H1 (cell line): ENCODE measurements around the gene VIPR1. TPM values are rescaled to one million over a fixed set of nuclear protein-coding genes. Genes with fewer than 3 reads are reported as not detected.

Experiments used
- CTCF ChIA-PET: fragments of 300-600 bp; sonication (Branson Sonifier 250); formaldehyde crosslinking; loops from one replicate; lab custom pipeline; 2021; ENCODE audit not compliant: partially characterized antibody; lab: Charles Lee
- POLR2A ChIA-PET: fragments of 300-600 bp; sonication (Branson Sonifier 250); formaldehyde crosslinking; loops from one replicate; lab custom pipeline; 2021; ENCODE audit warnings: inconsistent platforms; ENCODE audit not compliant: partially characterized antibody; lab: Charles Lee
- DNase-seq, 2 experiments: peaks; one replicate each; pipeline versions ENCODE4 v3.0.0 to v3.0.0-alpha.2; 2010 to 2022; ENCODE audit warnings: low spot score in 2 of 2, low read depth in 1 of 2, mixed read lengths in 1 of 2
- FAIRE-seq: peaks from 2 replicates; lab custom pipeline; 2011; peaks lifted over from hg19 to GRCh38; lab: Jason Lieb, UNC
- H2AFZ ChIP-seq: 2 replicates; pipeline ENCODE4 v1.8.1; 2012; ENCODE audit warnings: low read length, inconsistent platforms
- H2AK5ac ChIP-seq: 2 replicates; pipeline ENCODE4 v1.6.1; 2013; ENCODE audit warnings: low read depth, low read length
- H2BK120ac ChIP-seq: replicated peaks from 2 replicates; pipeline ENCODE3; 2013; ENCODE audit warnings: low read depth, low read length, inconsistent platforms
- H2BK12ac ChIP-seq: 2 replicates; pipeline ENCODE4 v1.6.1; 2013; ENCODE audit warnings: low read depth, low read length
- H2BK15ac ChIP-seq: 2 replicates; pipeline ENCODE4 v1.6.1; 2013; ENCODE audit warnings: low read length
- H2BK20ac ChIP-seq: 2 replicates; pipeline ENCODE4 v1.6.1; 2013; ENCODE audit warnings: low read length
- H2BK5ac ChIP-seq: 2 replicates; pipeline ENCODE4 v1.6.1; 2013; ENCODE audit warnings: low read depth, low read length
- H3K14ac ChIP-seq: 2 replicates; pipeline ENCODE4 v1.6.1; 2013; ENCODE audit warnings: inconsistent platforms; ENCODE audit not compliant: insufficient read length
- H3K18ac ChIP-seq: 2 replicates; pipeline ENCODE4 v1.6.1; 2013; ENCODE audit warnings: low read length; ENCODE audit errors: extremely low read depth
- H3K23ac ChIP-seq: 2 replicates; pipeline ENCODE4 v1.6.1; 2013; ENCODE audit warnings: inconsistent platforms; ENCODE audit not compliant: insufficient read length
- H3K23me2 ChIP-seq: 2 replicates; pipeline ENCODE4 v1.6.1; 2013; ENCODE audit warnings: low read depth, low read length
- H3K27ac ChIP-seq: 2 replicates; pipeline ENCODE4 v1.6.1; 2011; ENCODE audit warnings: low read depth, low read length, inconsistent platforms
- H3K27me3 ChIP-seq, 4 experiments: replicated peaks in 1 of 4; 1 replicate in 1 of 4; 2 replicates in 3 of 4; pipeline versions ENCODE4 v1.6.1 to v1.8.1; 2011 to 2013; ENCODE audit warnings: low read length in 3 of 4, mild to moderate bottlenecking in 3 of 4, inconsistent platforms in 2 of 4, mixed read lengths in 2 of 4, moderate library complexity in 1 of 4; ENCODE audit not compliant: control insufficient read depth in 3 of 4, insufficient read depth in 3 of 4; ENCODE audit errors: extremely low read depth in 1 of 4
- H3K36me3 ChIP-seq, 4 experiments: 2 replicates each; pipeline versions ENCODE4 v1.6.1 to v1.8.1; 2011 to 2013; ENCODE audit warnings: mild to moderate bottlenecking in 4 of 4, low read length in 3 of 4, moderate library complexity in 2 of 4, control low read depth in 1 of 4, inconsistent platforms in 1 of 4; ENCODE audit not compliant: insufficient read depth in 4 of 4, control insufficient read depth in 2 of 4
- H3K4ac ChIP-seq: replicated peaks from 2 replicates; pipeline ENCODE3; 2013; ENCODE audit warnings: low read length, low read depth, mixed read lengths, inconsistent platforms; ENCODE audit not compliant: insufficient read length
- H3K4me1 ChIP-seq, 4 experiments: replicated peaks in 1 of 4; 1 replicate in 1 of 4; 2 replicates in 3 of 4; pipeline versions ENCODE4 v1.6.1 to v1.8.1; 2011 to 2013; ENCODE audit warnings: low read length in 3 of 4, inconsistent platforms in 2 of 4, mixed read lengths in 1 of 4; ENCODE audit not compliant: insufficient read depth in 4 of 4, control insufficient read depth in 3 of 4
- H3K4me2 ChIP-seq, 2 experiments: 2 replicates each; pipeline versions ENCODE4 v1.6.1 to v1.8.1; 2011 to 2013; ENCODE audit warnings: low read depth in 2 of 2, low read length in 2 of 2, control low read depth in 1 of 2, inconsistent platforms in 1 of 2, mild to moderate bottlenecking in 1 of 2; ENCODE audit not compliant: insufficient read depth in 1 of 2
- H3K4me3 ChIP-seq, 4 experiments: fragments of 200-600, 300-600 bp in 1 of 4; sonication (generic), shearing (Covaris generic), sonication (Bioruptor Twin) in 1 of 4; 2 replicates each; pipeline versions ENCODE4 v1.5.1 to v1.8.1; 2011 to 2016; ENCODE audit warnings: low read length in 4 of 4, low read depth in 3 of 4, control low read depth in 2 of 4, inconsistent platforms in 2 of 4, mild to moderate bottlenecking in 2 of 4, mixed read lengths in 1 of 4, moderate library complexity in 1 of 4; ENCODE audit not compliant: insufficient read depth in 2 of 4; ENCODE audit errors: extremely low read depth in 1 of 4
- H3K56ac ChIP-seq: replicated peaks from 2 replicates; pipeline ENCODE3; 2013; ENCODE audit warnings: low read depth, mild to moderate bottlenecking, mixed read lengths, low read length, inconsistent platforms; ENCODE audit not compliant: insufficient read length
- H3K79me1 ChIP-seq: 2 replicates; pipeline ENCODE4 v1.6.1; 2013; ENCODE audit warnings: low read depth, low read length, control low read depth
- H3K79me2 ChIP-seq, 2 experiments: 2 replicates each; pipeline versions ENCODE4 v1.6.1 to v1.8.1; 2012 to 2013; ENCODE audit warnings: low read length in 2 of 2, mild to moderate bottlenecking in 2 of 2, inconsistent platforms in 1 of 2; ENCODE audit not compliant: insufficient read depth in 2 of 2, control insufficient read depth in 1 of 2
- H3K9ac ChIP-seq, 4 experiments: replicated peaks in 1 of 4; 1 replicate in 1 of 4; 2 replicates in 3 of 4; pipeline versions ENCODE4 v1.6.1 to v1.8.1; 2011 to 2013; ENCODE audit warnings: low read depth in 3 of 4, low read length in 3 of 4, control low read depth in 2 of 4, mild to moderate bottlenecking in 2 of 4, moderate library complexity in 2 of 4, inconsistent platforms in 1 of 4; ENCODE audit errors: extremely low read depth in 1 of 4
- H3K9me3 ChIP-seq, 2 experiments: 2 replicates each; pipeline versions ENCODE4 v1.6.1 to v1.8.1; 2012 to 2013; ENCODE audit warnings: mild to moderate bottlenecking in 2 of 2, moderate library complexity in 2 of 2, control low read depth in 1 of 2, inconsistent platforms in 1 of 2, low read depth in 1 of 2, low read length in 1 of 2, mixed read lengths in 1 of 2; ENCODE audit not compliant: insufficient read depth in 2 of 2
- H4K20me1 ChIP-seq, 2 experiments: replicated peaks in 1 of 2; 2 replicates each; pipeline versions ENCODE3 to v1.8.1; 2011 to 2013; ENCODE audit warnings: inconsistent platforms in 2 of 2, low read length in 2 of 2, mild to moderate bottlenecking in 1 of 2; ENCODE audit not compliant: insufficient read depth in 2 of 2, control insufficient read depth in 1 of 2
- H4K5ac ChIP-seq: 2 replicates; pipeline ENCODE4 v1.6.1; 2013; ENCODE audit warnings: low read length, low read depth, mixed read lengths, inconsistent platforms; ENCODE audit not compliant: insufficient read length
- H4K8ac ChIP-seq: 2 replicates; pipeline ENCODE4 v1.8.0; 2013; ENCODE audit warnings: mild to moderate bottlenecking, moderate library complexity, low read length, inconsistent platforms; ENCODE audit not compliant: insufficient read depth; ENCODE audit errors: extremely low read depth
- H4K91ac ChIP-seq: replicated peaks from 2 replicates; pipeline ENCODE3; 2013; ENCODE audit warnings: low read length, mixed read lengths, inconsistent platforms; ENCODE audit not compliant: insufficient read length
- BCL11A ChIP-seq, 2 experiments: IDR thresholded peaks; one replicate each; pipeline ENCODE4 v1.6.1; 2011; ENCODE audit warnings: low read depth in 2 of 2, low read length in 2 of 2, mild to moderate bottlenecking in 2 of 2
- CTBP2 ChIP-seq: IDR thresholded peaks from 2 replicates; pipeline ENCODE4 v1.7.0; 2011; ENCODE audit warnings: borderline replicate concordance, mild to moderate bottlenecking, moderate library complexity, mixed read lengths, low read length; ENCODE audit not compliant: insufficient read depth, insufficient read length
- EP300 ChIP-seq, 2 experiments: IDR thresholded peaks; 1 replicate in 1 of 2; 2 replicates in 1 of 2; pipeline ENCODE4 v1.6.1; 2011 to 2012; ENCODE audit warnings: low read depth in 2 of 2, low read length in 2 of 2, mild to moderate bottlenecking in 2 of 2, borderline replicate concordance in 1 of 2, inconsistent platforms in 1 of 2, moderate library complexity in 1 of 2
- FOSL1 ChIP-seq: IDR thresholded peaks from 2 replicates; pipeline ENCODE4 v1.6.1; 2011; ENCODE audit warnings: mild to moderate bottlenecking, low read depth, low read length, moderate library complexity; ENCODE audit not compliant: insufficient read depth
- GABPA ChIP-seq: IDR thresholded peaks from 2 replicates; pipeline ENCODE4 v1.6.1; 2011; ENCODE audit warnings: mild to moderate bottlenecking, low read length, moderate library complexity, borderline replicate concordance; ENCODE audit not compliant: insufficient read depth
- HDAC2 ChIP-seq, 2 experiments: fragments of 300-600 bp in 1 of 2; sonication (generic) in 1 of 2; IDR thresholded peaks; 2 replicates each; pipeline ENCODE4 v1.6.1; 2011 to 2012; ENCODE audit warnings: low read depth in 2 of 2, low read length in 2 of 2, mild to moderate bottlenecking in 2 of 2, moderate library complexity in 2 of 2, borderline replicate concordance in 1 of 2, inconsistent platforms in 1 of 2
- KDM5A ChIP-seq: fragments of 200-600 bp; IDR thresholded peaks from 2 replicates; pipeline ENCODE4 v1.7.1; 2012; ENCODE audit warnings: mild to moderate bottlenecking, low read length, inconsistent platforms, mixed read lengths
- POU5F1 ChIP-seq: IDR thresholded peaks from 2 replicates; pipeline ENCODE4 v1.6.1; 2011; ENCODE audit warnings: low read depth, mild to moderate bottlenecking, low read length, moderate library complexity
- RBBP5 ChIP-seq: IDR thresholded peaks from 2 replicates; pipeline ENCODE4 v1.7.1; 2012; ENCODE audit warnings: low read depth, mild to moderate bottlenecking, inconsistent platforms, low read length, moderate library complexity, borderline replicate concordance
- RFX5 ChIP-seq: IDR thresholded peaks from 2 replicates; pipeline ENCODE4 v1.6.1; 2011; ENCODE audit warnings: low read depth, low read length, improper control_type of control experiment, borderline replicate concordance
- SIRT6 ChIP-seq: IDR thresholded peaks from one replicate; pipeline ENCODE4 v1.7.1; 2012; ENCODE audit warnings: low read length, inconsistent platforms
- SRF ChIP-seq: IDR thresholded peaks from 2 replicates; pipeline ENCODE4 v1.6.1; 2011; ENCODE audit warnings: mild to moderate bottlenecking, low read depth, low read length, moderate library complexity
- TAF1 ChIP-seq: IDR thresholded peaks from 2 replicates; pipeline ENCODE4 v1.6.1; 2011; ENCODE audit warnings: mild to moderate bottlenecking, low read depth, low read length
- polyA plus RNA-seq, 7 experiments: library from polyadenylated mRNA; depleted of rRNA in 3 of 7; stranded (reverse) in 5 of 7; unstranded in 2 of 7; fragments of >200 nt in 5 of 7; fragments of 200-250 nt in 2 of 7; gene quantifications; 1 replicate in 5 of 7; 2 replicates in 1 of 7; 4 replicates in 1 of 7; pipeline versions ENCODE4 v1.2.1 to v1.2.3, GENCODE V29; 2011 to 2013; ENCODE audit warnings: missing spikeins in 2 of 7, mixed read lengths in 2 of 7
- total RNA-seq: library from RNA; stranded (reverse); fragmentation: NEBNext Ultra II Directional; extraction: Animal tissue kit (Norgen Biotek cat#: 25700); gene quantifications from 2 replicates; pipeline ENCODE4 v1.2.1, GENCODE V29; 2021
- TF ChIP-seq, protein P1 (sequence below): IDR thresholded peaks from 2 replicates; pipeline ENCODE4 v1.6.1; 2012; ENCODE audit warnings: inconsistent platforms

Gene VIPR1
- total and polyA plus RNA-seq, 2 of the 8 experiments (the other 6 are each of a cell fraction or from before 2014, with no cell fraction given) = 7.8 to 10.1 TPM

DNA sequence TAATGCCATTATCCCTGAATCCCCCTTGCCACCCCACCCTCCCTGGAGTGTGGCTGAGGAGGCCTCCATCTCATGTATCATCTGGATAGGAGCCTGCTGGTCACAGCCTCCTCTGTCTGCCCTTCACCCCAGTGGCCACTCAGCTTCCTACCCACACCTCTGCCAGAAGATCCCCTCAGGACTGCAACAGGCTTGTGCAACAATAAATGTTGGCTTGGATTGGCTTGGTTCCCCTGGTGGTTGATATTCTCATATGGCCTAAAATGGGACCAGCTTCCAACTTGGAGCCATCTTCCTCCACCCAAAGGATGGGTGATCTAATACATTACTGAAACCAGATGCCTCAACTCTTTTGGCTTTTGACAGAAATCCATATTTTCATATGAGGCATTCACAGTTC lies 34.9 kb downstream of the VIPR1 start:
- no peak overlapping the region for H3K4me2 ChIP-seq
- H2AK5ac ChIP-seq = no peak overlapping the region
- FAIRE-seq (no peak), DNase-seq (no peak)
- H2AFZ ChIP-seq = no peak overlapping the region
- POLR2A ChIA-PET = interaction anchor here (1.8 to 2.5 kb wide), 2 partner anchors 36 to 54 kb away, joined by 4 to 13 read pairs; partner anchors contain the start of genes SS18L2 and VIPR1
- H3K14ac ChIP-seq = no peak overlapping the region
- no peak overlapping the region for H4K5ac ChIP-seq
- no peaks in the 10 kb centered on the region for H3K79me2 ChIP-seq
- H3K9me3 ChIP-seq = no peaks in the 10 kb centered on the region
- H3K4me1 ChIP-seq = peaks cover 3 to 18% (median 6%) of the 10 kb centered on the region in 4 experiments
- CTCF ChIA-PET = interaction anchor here (0.7 to 23.9 kb wide), 15 partner anchors 9 to 319 kb away, joined by 3 to 458 read pairs (median 4); partner anchors contain the start of gene VIPR1
- H3K4me3 ChIP-seq = no peak overlapping the region
- H3K9ac ChIP-seq = no peak overlapping the region
- no peaks in the 10 kb centered on the region for H3K79me1 ChIP-seq
- no peak overlapping the region for H3K23ac ChIP-seq
- no peak overlapping the region for H2BK20ac ChIP-seq
- H3K4ac ChIP-seq = no peak overlapping the region
- H4K91ac ChIP-seq = no peak overlapping the region
- H4K8ac ChIP-seq = no peak overlapping the region
- H3K36me3 ChIP-seq = no peaks in the 10 kb centered on the region
- no peak overlapping the region for H2BK5ac ChIP-seq
- H3K27me3 ChIP-seq = peaks cover 0 to 2% (median 0%) of the 10 kb centered on the region in 4 experiments; a peak in 1 of 7 replicates
- no peak overlapping the region for H2BK120ac ChIP-seq
- H2BK12ac ChIP-seq = no peak overlapping the region
- H3K23me2 ChIP-seq = no peaks in the 10 kb centered on the region
- no peak overlapping the region for H2BK15ac ChIP-seq
- H3K18ac ChIP-seq = no peak overlapping the region
- no peak overlapping the region for H3K56ac ChIP-seq
- H3K27ac ChIP-seq = no peak overlapping the region
- peaks cover 0 to 1% of the 10 kb centered on the region in 2 experiments for H4K20me1 ChIP-seq
- no peak for TF ChIP-seq SIRT6
- TF ChIP-seq RBBP5 = no peak
- no peak for TF ChIP-seq BCL11A (IDR thresholded peaks at IDR 0.05; ENCODE audit: low read depth in 2 of 2, low read length in 2 of 2)
- TF ChIP-seq CTBP2 = no peak
- TF ChIP-seq HDAC2 (IDR thresholded peaks at IDR 0.05; ENCODE audit: borderline replicate concordance in 1 of 2, low read depth in 2 of 2, low read length in 2 of 2) = no peak
- no peak for TF ChIP-seq RFX5
- TF ChIP-seq TAF1 = no peak
- no peak for TF ChIP-seq KDM5A
- no peak for TF ChIP-seq FOSL1
- TF ChIP-seq, protein P1, sequence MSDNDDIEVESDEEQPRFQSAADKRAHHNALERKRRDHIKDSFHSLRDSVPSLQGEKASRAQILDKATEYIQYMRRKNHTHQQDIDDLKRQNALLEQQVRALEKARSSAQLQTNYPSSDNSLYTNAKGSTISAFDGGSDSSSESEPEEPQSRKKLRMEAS = no peak
- TF ChIP-seq GABPA = no peak
- TF ChIP-seq EP300 (IDR thresholded peaks at IDR 0.05; ENCODE audit: borderline replicate concordance in 1 of 2, low read depth in 2 of 2, low read length in 2 of 2) = no peak
- TF ChIP-seq SRF = no peak
- TF ChIP-seq POU5F1 = no peak
